IMR-90 (cell line): Measurements from ENCODE around the gene DKK3. TPM values are rescaled to one million over a fixed set of nuclear protein-coding genes. Genes with fewer than 3 reads are reported as not detected.

Source experiments
- ATAC-seq: fragments of 200-7000 bp; cut with Tn5 transposase; 2 replicates; pipeline ENCODE4 v1.9.1; 2020; ENCODE audit warnings: low read depth, mild to moderate bottlenecking, moderate library complexity
- BruUV-seq: library from RNA; stranded (reverse); fragments of 400-500 nt; replicated peaks from 2 replicates; lab custom pipeline; 2021; lab: Mats Ljungman, UMichigan
- CTCF ChIA-PET: fragments of 300-600 bp; formaldehyde crosslinking; extraction: SDS; loops from one replicate; lab custom pipeline; 2021; ENCODE audit warnings: antibody characterized with exemption; lab: Yijun Ruan, JAX
- POLR2A ChIA-PET: fragments of 300-600 bp; sonication (Branson Sonifier 250); formaldehyde crosslinking; loops from one replicate; lab custom pipeline; 2022; ENCODE audit warnings: antibody characterized with exemption; ENCODE audit not compliant: unreplicated experiment; lab: Charles Lee
- DNase-seq: peaks from one replicate; pipeline ENCODE4 v3.0.0; 2013
- H2AFZ ChIP-seq: replicated peaks from 2 replicates; pipeline ENCODE3; 2013; ENCODE audit warnings: low read length, mild to moderate bottlenecking; ENCODE audit not compliant: poor library complexity
- H2AK5ac ChIP-seq: 2 replicates; pipeline ENCODE4 v1.6.1; 2013; ENCODE audit warnings: low read depth, low read length, inconsistent platforms
- H2AK9ac ChIP-seq: replicated peaks from 2 replicates; pipeline ENCODE3; 2013; ENCODE audit warnings: mild to moderate bottlenecking, low read depth, low read length, moderate library complexity; ENCODE audit not compliant: poor library complexity
- H2BK120ac ChIP-seq: 2 replicates; pipeline ENCODE4 v1.6.1; 2013; ENCODE audit warnings: low read depth, low read length, inconsistent platforms
- H2BK15ac ChIP-seq: 3 replicates; pipeline ENCODE4 v1.6.1; 2013; ENCODE audit warnings: low read depth, low read length, inconsistent platforms
- H2BK20ac ChIP-seq: 2 replicates; pipeline ENCODE4 v1.6.1; 2013; ENCODE audit warnings: low read depth, mild to moderate bottlenecking, inconsistent platforms, low read length, moderate library complexity
- H2BK5ac ChIP-seq: 2 replicates; pipeline ENCODE4 v1.6.1; 2013; ENCODE audit warnings: mild to moderate bottlenecking, low read depth, low read length, inconsistent platforms; ENCODE audit not compliant: poor library complexity, severe bottlenecking
- H3K14ac ChIP-seq: replicated peaks from 2 replicates; pipeline ENCODE4 v1.6.1; 2013; ENCODE audit warnings: low read depth, low read length, inconsistent platforms
- H3K18ac ChIP-seq: 2 replicates; pipeline ENCODE4 v1.6.1; 2013; ENCODE audit warnings: low read depth, low read length, control low read depth
- H3K23ac ChIP-seq: 2 replicates; pipeline ENCODE4 v1.6.1; 2013; ENCODE audit warnings: low read depth, low read length, inconsistent platforms
- H3K27ac ChIP-seq: 2 replicates; pipeline ENCODE4 v1.5.1; 2013; ENCODE audit warnings: mild to moderate bottlenecking, control low read depth, low read length; ENCODE audit not compliant: insufficient read depth
- H3K27me3 ChIP-seq: 2 replicates; pipeline ENCODE4 v1.6.1; 2013; ENCODE audit warnings: low read length; ENCODE audit not compliant: control insufficient read depth, insufficient read depth
- H3K36me3 ChIP-seq: 2 replicates; pipeline ENCODE4 v1.6.1; 2013; ENCODE audit warnings: low read length, mixed read lengths; ENCODE audit not compliant: control insufficient read depth, insufficient read depth
- H3K4ac ChIP-seq: 2 replicates; pipeline ENCODE4 v1.6.1; 2013; ENCODE audit warnings: low read depth, low read length, inconsistent platforms
- H3K4me1 ChIP-seq: 2 replicates; pipeline ENCODE4 v1.6.1; 2013; ENCODE audit warnings: low read length, mixed read lengths; ENCODE audit not compliant: control insufficient read depth, insufficient read depth
- H3K4me2 ChIP-seq: 2 replicates; pipeline ENCODE4 v1.6.1; 2013; ENCODE audit warnings: low read depth, mild to moderate bottlenecking, control low read depth, low read length, moderate library complexity
- H3K4me3 ChIP-seq: 2 replicates; pipeline ENCODE4 v1.5.1; 2013; ENCODE audit warnings: low read depth, mild to moderate bottlenecking, control low read depth, low read length, moderate library complexity; ENCODE audit not compliant: insufficient read depth
- H3K56ac ChIP-seq: 2 replicates; pipeline ENCODE4 v1.6.1; 2013; ENCODE audit warnings: low read length, inconsistent platforms; ENCODE audit not compliant: insufficient read depth; ENCODE audit errors: extremely low read depth
- H3K79me1 ChIP-seq, 2 experiments: 2 replicates each; pipeline ENCODE4 v1.6.1; 2013; ENCODE audit warnings: low read length in 2 of 2, inconsistent platforms in 1 of 2, low read depth in 1 of 2
- H3K9ac ChIP-seq: 2 replicates; pipeline ENCODE4 v1.6.1; 2013; ENCODE audit warnings: low read depth, low read length, control low read depth
- H3K9me1 ChIP-seq: 2 replicates; pipeline ENCODE4 v1.6.1; 2013; ENCODE audit warnings: low read length, inconsistent platforms; ENCODE audit not compliant: insufficient read depth
- H3K9me3 ChIP-seq: 2 replicates; pipeline ENCODE4 v1.6.1; 2013; ENCODE audit warnings: low read length; ENCODE audit not compliant: control insufficient read depth, insufficient read depth
- H4K20me1 ChIP-seq: 2 replicates; pipeline ENCODE4 v1.6.1; 2013; ENCODE audit warnings: low read length, inconsistent platforms; ENCODE audit not compliant: insufficient read depth
- H4K5ac ChIP-seq: 2 replicates; pipeline ENCODE4 v1.6.1; 2013; ENCODE audit warnings: mild to moderate bottlenecking, low read depth, low read length, control low read depth
- H4K8ac ChIP-seq, 2 experiments: 2 replicates each; pipeline ENCODE4 v1.6.1; 2013; ENCODE audit warnings: low read depth in 2 of 2, low read length in 2 of 2, control low read depth in 1 of 2, inconsistent platforms in 1 of 2
- H4K91ac ChIP-seq: 2 replicates; pipeline ENCODE4 v1.6.1; 2013; ENCODE audit warnings: low read depth, low read length, inconsistent platforms; ENCODE audit not compliant: insufficient read depth
- BHLHE40 ChIP-seq: fragments of 150-350 bp; IDR thresholded peaks from 2 replicates; pipeline ENCODE4 v1.6.1; 2016; ENCODE audit warnings: mild to moderate bottlenecking, low read depth, low read length
- ELK1 ChIP-seq: fragments of 150-350 bp; IDR thresholded peaks from 2 replicates; pipeline ENCODE4 v1.6.1; 2016; ENCODE audit warnings: low read depth, mild to moderate bottlenecking, low read length, moderate library complexity, borderline replicate concordance
- FOS ChIP-seq: fragments of 150-350 bp; IDR thresholded peaks from 2 replicates; pipeline ENCODE4 v1.6.1; 2016; ENCODE audit warnings: low read depth, low read length
- MAFK ChIP-seq: IDR thresholded peaks from 2 replicates; pipeline ENCODE4 v1.6.1; 2012; ENCODE audit warnings: low read depth, low read length, improper control_type of control experiment
- MAZ ChIP-seq: IDR thresholded peaks from 2 replicates; pipeline ENCODE4 v1.6.1; 2012; ENCODE audit warnings: low read depth, mild to moderate bottlenecking, low read length, improper control_type of control experiment, moderate library complexity, borderline replicate concordance
- POLR2A ChIP-seq: IDR thresholded peaks from 2 replicates; pipeline ENCODE4 v1.6.1; 2012; ENCODE audit warnings: mild to moderate bottlenecking, low read depth, low read length
- RAD21 ChIP-seq: IDR thresholded peaks from 2 replicates; pipeline ENCODE4 v1.6.1; 2012; ENCODE audit warnings: low read length, improper control_type of control experiment
- RCOR1 ChIP-seq: IDR thresholded peaks from 2 replicates; pipeline ENCODE4 v1.6.1; 2012; ENCODE audit warnings: mild to moderate bottlenecking, low read length, improper control_type of control experiment; ENCODE audit not compliant: insufficient replicate concordance
- RFX5 ChIP-seq: IDR thresholded peaks from 2 replicates; pipeline ENCODE4 v1.8.0; 2012; ENCODE audit warnings: low read depth, mild to moderate bottlenecking, low read length, moderate library complexity
- SMC3 ChIP-seq: fragments of 150-350 bp; IDR thresholded peaks from 2 replicates; pipeline ENCODE4 v1.6.1; 2016; ENCODE audit warnings: low read depth, mild to moderate bottlenecking, antibody characterized with exemption, low read length, moderate library complexity
- WGBS, 2 experiments: methylation state at CpG; one replicate each; pipeline versions ENCODE4 v1.1.5 to v1.1.7; 2013; ENCODE audit warnings: missing lambda C conversion rate in 2 of 2; ENCODE audit not compliant: insufficient read length in 1 of 2; ENCODE audit errors: extremely low coverage in 2 of 2; 5-methylcytosine and 5-hydroxymethylcytosine counted together
- dilution Hi-C: fragments of 300-500 bp; cut with HindIII; formaldehyde crosslinking; loops from one replicate; pipeline ENCODE4 v1.14.3; 2018; ENCODE audit warnings: low sequenced_read_pairs; ENCODE audit not compliant: unreplicated experiment
- in situ Hi-C: fragments of 300-500 bp; cut with MboI; formaldehyde crosslinking; loops from 3 replicates; pipeline ENCODE4 v1.14.3; 2019; ENCODE audit warnings: low sequenced_read_pairs, inconsistent platforms, mixed read lengths
- intact Hi-C: fragments of 100-400 bp; cut with micrococcal nuclease; formaldehyde crosslinking; loops from 2 replicates; pipeline ENCODE4 v1.10.0; 2022
- polyA plus RNA-seq, 3 experiments: library from polyadenylated mRNA; depleted of rRNA; stranded (reverse); fragments of >200 nt; gene quantifications; 2 replicates each; pipeline ENCODE4 v1.2.3, GENCODE V29; 2012; ENCODE audit warnings: low replicate concordance in 1 of 3
- total RNA-seq: library from RNA; depleted of rRNA; stranded (reverse); fragments of >200 nt; gene quantifications from 2 replicates; pipeline ENCODE4 v1.2.3, GENCODE V29; 2012
- TF ChIP-seq, protein P1 (sequence below): fragments of 150-350 bp; IDR thresholded peaks from 2 replicates; pipeline ENCODE4 v1.6.1; 2017; ENCODE audit warnings: mild to moderate bottlenecking, antibody characterized with exemption, low read length, low read depth

Gene DKK3
- total and polyA plus RNA-seq, 2 of the 4 experiments (the other 2 are of a cell fraction): 453 to 964 TPM

- Histone ChIP-seq H3K4me1 (peaks cover 5% of the 10 kb centered on the region; the same call in 1 of the 2 replicates), H3K56ac (no peak overlapping the region), H2BK5ac (peak overlapping the region; percentile 31), H3K18ac (no peak overlapping the region; the same call in 1 of the 2 replicates), H3K9me1 (no peaks in the 10 kb centered on the region), H2AFZ (no peak overlapping the region), H3K4me2 (no peak overlapping the region), H4K20me1 (no peaks in the 10 kb centered on the region), H4K8ac (no peak overlapping the region; a peak in 1 of 4 replicates), H2AK5ac (peak overlapping the region; percentile 69; the same call in 1 of the 2 replicates), H3K36me3 (peaks cover 17% of the 10 kb centered on the region), H3K9ac (no peak overlapping the region), H3K14ac (0 out of 2 replicates have a peak overlapping the region, but pooled peaks have one; percentile 40), H3K27me3 (no peaks in the 10 kb centered on the region), H2BK20ac (no peak overlapping the region), H2AK9ac (peak overlapping the region; percentile 51), H3K23ac (peak overlapping the region; percentile 39; the same call in 1 of the 2 replicates), H3K79me1 (peaks cover 13 to 27% of the 10 kb centered on the region in 2 experiments), H4K5ac (no peak overlapping the region), H3K9me3 (no peaks in the 10 kb centered on the region), H2BK120ac (no peak overlapping the region), H3K27ac (no peak overlapping the region), H3K4me3 (no peak overlapping the region), H3K4ac (peak overlapping the region; percentile 34; the same call in 1 of the 2 replicates), H4K91ac (peak overlapping the region; percentile 11; the same call in 1 of the 2 replicates), H2BK15ac (peak overlapping the region; percentile 74; the same call in 1 of the 3 replicates)
- CTCF ChIA-PET: interaction anchor here (1.0 to 1.2 kb wide), 3 partner anchors 14 to 94 kb away, joined by 3 to 4 read pairs (median 3); no protein-coding TSS in a partner anchor
- ATAC-seq: no peak
- no TSS peak for BruUV-seq
- no peak for DNase-seq
- dilution Hi-C loops (no loop called here), intact Hi-C loops (no loop called here), in situ Hi-C loops (no loop called here)
- WGBS, 2 experiments: 100% methylated on average over 1 of the region's 2 CpGs; no CpG with 5 or more reads in 1 of the 2 experiments
- TF ChIP-seq POLR2A (no peak), RAD21 (no peak), MAZ (no peak), RFX5 (no peak), ELK1 (no peak), MAFK (no peak), SMC3 (no peak), FOS (no peak), BHLHE40 (no peak), RCOR1 (no peak)
- TF ChIP-seq, protein P1, sequence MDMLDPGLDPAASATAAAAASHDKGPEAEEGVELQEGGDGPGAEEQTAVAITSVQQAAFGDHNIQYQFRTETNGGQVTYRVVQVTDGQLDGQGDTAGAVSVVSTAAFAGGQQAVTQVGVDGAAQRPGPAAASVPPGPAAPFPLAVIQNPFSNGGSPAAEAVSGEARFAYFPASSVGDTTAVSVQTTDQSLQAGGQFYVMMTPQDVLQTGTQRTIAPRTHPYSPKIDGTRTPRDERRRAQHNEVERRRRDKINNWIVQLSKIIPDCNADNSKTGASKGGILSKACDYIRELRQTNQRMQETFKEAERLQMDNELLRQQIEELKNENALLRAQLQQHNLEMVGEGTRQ: no peak
- POLR2A ChIA-PET: no interaction called here
Measured at GRCh38 chr11:11946878-11947277, 61.5 kb downstream of the DKK3 start.
